Mesenchymal stem cell (in vitro differentiated cells and primary cell): ENCODE measurements around the gene CMA1.

Source experiments
- DNase-seq: peaks from one replicate; pipeline ENCODE4 v3.0.0-alpha.2; 2013
- H2AFZ ChIP-seq: one replicate; pipeline ENCODE4 v1.6.1; 2013; ENCODE audit warnings: low read depth, mild to moderate bottlenecking, control low read depth, inconsistent platforms, low read length, moderate library complexity
- H2AK5ac ChIP-seq: 2 replicates; pipeline ENCODE4 v1.6.1; 2013; ENCODE audit warnings: low read length, moderate library complexity, mild to moderate bottlenecking, inconsistent platforms; ENCODE audit not compliant: severe bottlenecking
- H2BK120ac ChIP-seq: one replicate; pipeline ENCODE4 v1.6.1; 2013; ENCODE audit warnings: low read depth, mild to moderate bottlenecking, inconsistent platforms, low read length, moderate library complexity
- H2BK12ac ChIP-seq, 2 experiments: one replicate each; pipeline ENCODE4 v1.6.1; 2013; ENCODE audit warnings: inconsistent platforms in 2 of 2, low read length in 2 of 2, mild to moderate bottlenecking in 2 of 2, moderate library complexity in 2 of 2, control low read depth in 1 of 2
- H2BK15ac ChIP-seq: one replicate; pipeline ENCODE4 v1.6.1; 2013; ENCODE audit warnings: mild to moderate bottlenecking, low read depth, inconsistent platforms; ENCODE audit not compliant: poor library complexity, severe bottlenecking
- H2BK5ac ChIP-seq: 2 replicates; pipeline ENCODE4 v1.6.1; 2013; ENCODE audit warnings: low read depth, mild to moderate bottlenecking, low read length, control low read depth, inconsistent platforms; ENCODE audit not compliant: poor library complexity, severe bottlenecking
- H3K14ac ChIP-seq, 2 experiments: one replicate each; pipeline ENCODE4 v1.6.1; 2013; ENCODE audit warnings: inconsistent platforms in 2 of 2, low read length in 2 of 2, control low read depth in 1 of 2, mild to moderate bottlenecking in 1 of 2, moderate library complexity in 1 of 2
- H3K18ac ChIP-seq, 2 experiments: one replicate each; pipeline ENCODE4 v1.6.1; 2013; ENCODE audit warnings: inconsistent platforms in 2 of 2, low read length in 2 of 2, control low read depth in 1 of 2, low read depth in 1 of 2, mild to moderate bottlenecking in 1 of 2
- H3K23ac ChIP-seq, 2 experiments: one replicate each; pipeline ENCODE4 v1.6.1; 2013; ENCODE audit warnings: inconsistent platforms in 2 of 2, low read length in 2 of 2, mild to moderate bottlenecking in 2 of 2, moderate library complexity in 2 of 2, control low read depth in 1 of 2
- H3K27ac ChIP-seq: 2 replicates; pipeline ENCODE4 v1.5.1; 2013; ENCODE audit warnings: mild to moderate bottlenecking, moderate library complexity, low read length, control low read depth, inconsistent platforms; ENCODE audit not compliant: poor library complexity, severe bottlenecking
- H3K27me3 ChIP-seq, 2 experiments: 2 replicates each; pipeline versions ENCODE4 v1.6.1 to v1.7.0; 2013; ENCODE audit warnings: low read length in 2 of 2, mild to moderate bottlenecking in 2 of 2, moderate library complexity in 2 of 2, control low read depth in 1 of 2, inconsistent platforms in 1 of 2; ENCODE audit not compliant: control insufficient read depth in 1 of 2, insufficient read depth in 1 of 2
- H3K36me3 ChIP-seq, 2 experiments: 2 replicates each; pipeline versions ENCODE4 v1.6.1 to v1.7.0; 2013; ENCODE audit warnings: low read length in 2 of 2, control low read depth in 1 of 2, inconsistent platforms in 1 of 2, low read depth in 1 of 2, mild to moderate bottlenecking in 1 of 2; ENCODE audit not compliant: insufficient read depth in 2 of 2, control insufficient read depth in 1 of 2
- H3K4ac ChIP-seq, 2 experiments: one replicate each; pipeline ENCODE4 v1.6.1; 2013; ENCODE audit warnings: inconsistent platforms in 2 of 2, low read length in 2 of 2, mild to moderate bottlenecking in 2 of 2, moderate library complexity in 2 of 2, control low read depth in 1 of 2, low read depth in 1 of 2
- H3K4me1 ChIP-seq: 2 replicates; pipeline ENCODE4 v1.6.1; 2013; ENCODE audit warnings: low read depth, low read length, control low read depth; ENCODE audit not compliant: control insufficient read depth, insufficient read depth
- H3K4me2 ChIP-seq: 2 replicates; pipeline ENCODE4 v1.6.1; 2013; ENCODE audit warnings: low read length, mild to moderate bottlenecking, inconsistent platforms; ENCODE audit not compliant: poor library complexity, severe bottlenecking
- H3K4me3 ChIP-seq, 2 experiments: 2 replicates each; pipeline versions ENCODE4 v1.5.1 to v1.7.0; 2013; ENCODE audit warnings: low read length in 2 of 2, mild to moderate bottlenecking in 2 of 2, control low read depth in 1 of 2, low read depth in 1 of 2; ENCODE audit not compliant: insufficient read depth in 1 of 2
- H3K79me1 ChIP-seq: replicated peaks from 2 replicates; pipeline ENCODE4 v1.6.1; 2013; ENCODE audit warnings: mild to moderate bottlenecking, control low read depth, low read length, inconsistent platforms; ENCODE audit not compliant: poor library complexity, severe bottlenecking
- H3K9ac ChIP-seq: 2 replicates; pipeline ENCODE4 v1.7.0; 2013; ENCODE audit warnings: mild to moderate bottlenecking, low read length, moderate library complexity
- H3K9me3 ChIP-seq: 2 replicates; pipeline ENCODE4 v1.7.0; 2013; ENCODE audit warnings: mild to moderate bottlenecking, low read length; ENCODE audit not compliant: control insufficient read depth
- H4K8ac ChIP-seq: one replicate; pipeline ENCODE4 v1.6.1; 2013; ENCODE audit warnings: inconsistent platforms, mild to moderate bottlenecking, low read length, moderate library complexity
- H4K91ac ChIP-seq: one replicate; pipeline ENCODE4 v1.6.1; 2013; ENCODE audit warnings: mild to moderate bottlenecking, low read length, inconsistent platforms
- WGBS: methylation state at CpG from one replicate; pipeline ENCODE4 v1.1.7; 2013; ENCODE audit warnings: mixed read lengths; 5-methylcytosine and 5-hydroxymethylcytosine counted together

CMA1 gene

DNA sequence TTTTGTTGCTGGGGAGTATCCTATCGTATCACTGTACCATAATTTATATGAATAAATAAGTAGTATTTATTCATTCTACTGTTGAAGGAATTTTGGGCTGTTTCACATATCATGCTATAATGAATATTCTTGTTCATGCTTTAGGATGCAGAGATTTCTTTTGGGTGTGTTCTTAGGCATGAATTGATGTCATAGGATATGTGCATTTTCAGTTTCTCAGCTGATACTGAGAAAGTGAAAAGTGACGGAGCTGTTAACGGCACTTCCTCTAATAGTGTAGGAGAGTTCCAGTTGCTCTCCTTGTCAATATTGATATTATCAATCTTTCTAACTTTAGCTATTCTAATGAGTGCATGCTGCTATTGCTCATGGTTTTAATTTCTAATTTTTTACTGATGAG lies 42.3 kb downstream of the CMA1 start:
- no peak overlapping the region for H2AFZ ChIP-seq

DNA sequence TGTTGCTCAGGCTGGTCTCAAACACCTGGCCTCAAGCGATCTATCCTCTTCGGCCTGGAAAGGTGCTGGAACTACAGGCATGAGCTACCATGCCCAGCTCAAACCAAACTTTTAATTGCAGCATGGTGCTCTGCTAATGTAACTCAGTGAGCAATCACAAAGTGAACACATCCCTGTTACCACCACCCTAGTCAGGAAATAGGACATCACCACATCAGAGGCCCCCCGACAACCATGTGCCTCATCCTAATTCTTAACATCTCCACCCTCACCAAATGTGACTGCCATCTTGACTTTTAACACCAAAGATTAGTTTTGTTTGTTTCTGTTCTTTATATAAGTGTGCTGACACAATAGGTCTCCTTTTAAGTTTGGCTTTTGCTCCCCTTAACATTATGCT lies 42.7 kb downstream of the CMA1 start:
- WGBS, result 100% methylated on average over 3 of the region's 3 CpGs
- H4K91ac ChIP-seq, result no peak overlapping the region

More for the DNA sequence above, 42.3 kb downstream of the CMA1 start:
- Histone ChIP-seq H4K8ac (no peak overlapping the region), H3K14ac (no peak overlapping the region), H3K27me3 (no peaks in the 10 kb centered on the region), H3K79me1 (no peaks in the 10 kb centered on the region), H2BK15ac (no peak overlapping the region), H3K18ac (no peak overlapping the region), H2BK120ac (no peak overlapping the region), H3K4me2 (no peak overlapping the region), H3K9ac (no peak overlapping the region), H2BK12ac (no peak overlapping the region), H2BK5ac (no peak overlapping the region), H3K9me3 (no peaks in the 10 kb centered on the region), H3K4me1 (no peaks in the 10 kb centered on the region), H3K36me3 (no peaks in the 10 kb centered on the region), H3K23ac (no peak overlapping the region), H3K4ac (no peak overlapping the region), H4K91ac (no peak overlapping the region), H2AK5ac (no peak overlapping the region), H3K4me3 (no peak overlapping the region), H3K27ac (no peak overlapping the region)
- WGBS, result no CpG with 5 or more reads among the region's 3 CpGs
- no peak for DNase-seq

DNA sequence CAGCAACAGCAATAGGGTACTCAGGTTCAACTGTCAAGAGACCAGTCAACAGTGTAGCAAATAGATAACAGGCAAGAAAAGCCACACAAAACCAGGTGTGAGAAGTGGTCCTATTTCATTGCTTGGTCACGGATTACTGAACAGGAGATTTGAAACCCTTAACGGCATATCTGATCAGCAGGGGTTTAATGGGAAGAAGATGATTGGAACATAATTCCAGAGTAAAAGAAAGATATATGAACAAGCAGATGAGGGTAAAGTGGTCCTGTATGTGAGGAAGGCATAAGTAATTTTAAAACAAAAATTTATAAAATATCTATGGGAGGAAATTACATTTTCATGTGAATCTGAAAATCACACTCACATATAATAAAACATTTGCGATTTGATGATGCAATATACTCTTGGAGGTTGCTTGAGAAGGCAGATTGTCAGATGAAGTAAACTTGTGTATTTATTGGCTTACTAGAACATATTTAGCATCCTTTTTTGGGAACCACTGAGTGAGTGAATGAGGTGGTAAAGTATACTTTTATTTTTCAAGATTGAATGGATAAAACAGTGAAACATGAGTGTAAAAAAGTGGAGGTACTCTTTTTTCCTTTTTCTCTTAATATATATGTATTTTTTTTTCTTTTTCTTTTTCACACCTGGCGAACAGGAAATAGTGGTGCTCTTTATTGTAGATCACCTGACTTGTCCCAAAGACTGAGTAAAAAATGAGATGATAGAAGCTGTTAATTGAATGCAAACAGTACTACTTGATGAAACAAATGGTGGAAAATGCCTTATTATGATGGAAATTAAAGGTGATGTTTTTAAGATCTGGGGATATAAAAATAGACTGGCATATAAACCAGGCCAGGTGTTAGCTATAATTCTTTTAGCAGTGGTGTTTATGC lies 43.9 kb downstream of the CMA1 start:
- Histone ChIP-seq H4K8ac (no peak overlapping the region), H2BK120ac (no peak overlapping the region), H3K4ac (no peak overlapping the region), H4K91ac (no peak overlapping the region), H3K79me1 (no peaks in the 10 kb centered on the region), H3K36me3 (no peaks in the 10 kb centered on the region), H3K14ac (no peak overlapping the region), H2BK12ac (no peak overlapping the region), H3K18ac (no peak overlapping the region), H3K27me3 (no peaks in the 10 kb centered on the region), H2BK15ac (no peak overlapping the region), H3K23ac (no peak overlapping the region), H3K9me3 (no peaks in the 10 kb centered on the region), H2AFZ (no peak overlapping the region), H3K27ac (no peak overlapping the region), H3K9ac (no peak overlapping the region), H3K4me3 (no peak overlapping the region), H3K4me1 (no peaks in the 10 kb centered on the region), H2AK5ac (no peak overlapping the region), H3K4me2 (no peak overlapping the region), H2BK5ac (no peak overlapping the region)
- WGBS, result 65% methylated on average over 3 of the region's 4 CpGs
- DNase-seq, result no peak

More for the DNA sequence above, 42.7 kb downstream of the CMA1 start:
- no peaks in the 10 kb centered on the region for H3K79me1 ChIP-seq
- no peak overlapping the region for H3K23ac ChIP-seq
- no peak overlapping the region for H3K27ac ChIP-seq
- H3K4me3 ChIP-seq, result no peak overlapping the region
- no peak overlapping the region for H2BK12ac ChIP-seq
- H3K9ac ChIP-seq, result no peak overlapping the region
- H3K27me3 ChIP-seq, result no peaks in the 10 kb centered on the region
- H3K4ac ChIP-seq, result no peak overlapping the region
- H3K36me3 ChIP-seq, result no peaks in the 10 kb centered on the region
- no peaks in the 10 kb centered on the region for H3K9me3 ChIP-seq
- H2BK5ac ChIP-seq, result no peak overlapping the region
- H3K14ac ChIP-seq, result no peak overlapping the region
- no peak overlapping the region for H3K18ac ChIP-seq
- no peak overlapping the region for H2BK120ac ChIP-seq
- H2AFZ ChIP-seq, result no peak overlapping the region
- no peak overlapping the region for H4K8ac ChIP-seq
- H2AK5ac ChIP-seq, result no peak overlapping the region
- H3K4me1 ChIP-seq, result no peaks in the 10 kb centered on the region
- no peak overlapping the region for H2BK15ac ChIP-seq
- H3K4me2 ChIP-seq, result no peak overlapping the region
- no peak for DNase-seq

DNA sequence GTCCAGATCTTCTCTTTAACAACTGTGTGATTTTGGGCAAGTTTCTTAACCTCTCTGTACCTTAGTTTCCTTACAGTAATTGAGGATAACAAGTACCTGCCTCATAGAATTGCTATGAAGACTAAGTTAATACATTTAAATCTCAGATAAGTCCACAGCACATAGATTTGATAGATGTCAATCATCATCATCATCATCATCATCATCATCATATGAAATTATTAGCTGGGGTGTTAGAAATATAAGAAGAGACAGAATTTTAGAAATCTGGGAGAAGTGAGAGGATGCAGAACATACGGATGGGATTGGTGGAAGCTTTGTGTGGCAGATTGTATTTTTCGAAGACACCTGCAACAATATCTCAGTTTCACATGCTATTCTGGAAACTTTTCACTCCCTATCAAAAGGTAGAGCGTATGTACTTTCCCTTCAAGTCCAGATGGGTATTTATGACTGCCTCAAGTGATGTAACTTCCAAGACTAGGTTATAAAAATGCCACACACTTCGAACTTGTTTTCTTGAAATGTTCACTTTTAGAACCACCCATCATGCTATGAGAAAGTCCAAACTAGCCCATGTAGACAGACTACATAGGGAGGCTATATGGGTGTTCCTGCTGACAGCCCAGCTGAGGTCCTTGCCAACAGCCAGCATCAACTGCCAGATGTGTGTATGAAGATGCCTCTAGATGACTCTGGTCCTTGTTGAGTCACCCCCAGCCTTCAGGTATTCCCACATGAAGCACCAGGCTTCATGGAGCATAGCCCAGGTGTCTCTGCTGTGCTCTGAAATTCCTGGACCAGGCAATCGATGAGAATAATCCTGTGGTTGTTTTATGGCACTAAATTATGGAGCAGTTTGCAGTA lies 44.8 kb downstream of the CMA1 start:
- DNase-seq, result no peak
- H2BK5ac ChIP-seq, result no peak overlapping the region
- no peak overlapping the region for H3K18ac ChIP-seq
- H4K91ac ChIP-seq, result no peak overlapping the region
- no peaks in the 10 kb centered on the region for H3K9me3 ChIP-seq
- H2AK5ac ChIP-seq, result no peak overlapping the region
- H3K14ac ChIP-seq, result no peak overlapping the region
- H2BK12ac ChIP-seq, result no peak overlapping the region
- H3K4ac ChIP-seq, result no peak overlapping the region
- no peaks in the 10 kb centered on the region for H3K27me3 ChIP-seq
- H3K23ac ChIP-seq, result no peak overlapping the region
- no peaks in the 10 kb centered on the region for H3K79me1 ChIP-seq
- H3K4me3 ChIP-seq, result no peak overlapping the region
- H3K36me3 ChIP-seq, result no peaks in the 10 kb centered on the region
- no peak overlapping the region for H3K4me2 ChIP-seq
- H4K8ac ChIP-seq, result no peak overlapping the region
- no peak overlapping the region for H3K9ac ChIP-seq
- H2BK120ac ChIP-seq, result no peak overlapping the region
- H3K4me1 ChIP-seq, result no peaks in the 10 kb centered on the region
- no peak overlapping the region for H3K27ac ChIP-seq
- no peak overlapping the region for H2AFZ ChIP-seq
- WGBS, result 52% methylated on average over 4 of the region's 5 CpGs
- no peak overlapping the region for H2BK15ac ChIP-seq
